Parietal lobe (tissue), 2 donors: ENCODE results near the gene PLEKHA1. TPM values are rescaled to one million over a fixed set of nuclear protein-coding genes. Genes with fewer than 3 reads are reported as not detected.

Experiments
- small RNA-seq: library from RNA; depleted of rRNA; stranded (forward); fragments of <200 nt; gene quantifications from one replicate; pipeline ENCODE3, GENCODE V24; 2014; ENCODE audit warnings: low replicate concordance
- total RNA-seq: library from RNA; depleted of rRNA; stranded (reverse); fragments of >200 nt; gene quantifications from one replicate; pipeline ENCODE4 v1.2.3, GENCODE V29; 2014

The PLEKHA1 gene
- 47.6 TPM for total RNA-seq

GRCh38 chr10:122374237-122374858 lies at the start of gene PLEKHA1:
PLEKHA1 (plus strand) TSS chr10:122374708; CDS start chr10:122393201, 18,493 bp downstream.

DNA sequence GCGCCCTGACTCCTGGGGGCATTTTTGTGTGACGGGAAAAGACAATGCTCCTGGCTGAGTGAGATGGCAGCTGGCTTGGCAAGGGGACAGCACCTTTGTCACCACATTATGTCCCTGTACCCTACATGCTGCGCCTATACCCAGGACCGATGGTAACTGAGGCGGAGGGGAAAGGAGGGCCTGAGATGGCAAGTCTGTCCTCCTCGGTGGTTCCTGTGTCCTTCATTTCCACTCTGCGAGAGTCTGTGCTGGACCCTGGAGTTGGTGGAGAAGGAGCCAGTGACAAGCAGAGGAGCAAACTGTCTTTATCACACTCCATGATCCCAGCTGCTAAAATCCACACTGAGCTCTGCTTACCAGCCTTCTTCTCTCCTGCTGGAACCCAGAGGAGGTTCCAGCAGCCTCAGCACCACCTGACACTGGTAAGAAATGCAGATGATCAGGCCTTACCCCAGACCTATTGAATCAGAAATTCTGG lies 80.1 kb downstream of the PLEKHA1 start, which contains the start of gene ARMS2:
Gene ARMS2 (plus strand): TSS at position 51 of the 478 bp plus-strand sequence. CDS start 75 bp downstream, at position 126.

GRCh38 chr10:122461367-122461728 lies 86.8 kb downstream of the PLEKHA1 start, which contains the start of gene HTRA1:
HTRA1 (plus strand) TSS chr10:122461553; CDS start chr10:122461653, 100 bp downstream.

Small RNA genes within 50 kb of the gene (small RNA-seq; reads per million reads assigned to genes)
- not detected for gene MIR3941
- gene RNU6-728P, result not detected

Other genes starting within 250 kb of the PLEKHA1 start
- gene BTBD16, start 103.4 kb upstream of the PLEKHA1 start, total RNA-seq, result not detected
- not detected for gene ARMS2, start 79.9 kb downstream of the PLEKHA1 start, total RNA-seq
- 50.1 TPM for gene HTRA1, start 86.8 kb downstream of the PLEKHA1 start, total RNA-seq
- gene DMBT1, start 186.0 kb downstream of the PLEKHA1 start, total RNA-seq, result under 0.01 TPM